HCT116 (cell line): ENCODE data around the gene PODNL1.

Experiments used
- ATF3 ChIP-seq: IDR thresholded peaks from 2 replicates; pipeline ENCODE4 v1.6.1; 2012
- EGR1 ChIP-seq: IDR thresholded peaks from 2 replicates; pipeline ENCODE4 v1.6.1; 2012; ENCODE audit warnings: low read depth
- ELF1 ChIP-seq: IDR thresholded peaks from 2 replicates; pipeline ENCODE4 v1.6.1; 2012; ENCODE audit warnings: low read depth, borderline replicate concordance
- FOSL1 ChIP-seq: IDR thresholded peaks from 2 replicates; pipeline ENCODE4 v1.6.1; 2012; ENCODE audit warnings: low read depth
- POLR2A ChIP-seq: IDR thresholded peaks from 2 replicates; pipeline ENCODE4 v1.7.0; 2011; ENCODE audit warnings: borderline replicate concordance; ENCODE audit not compliant: insufficient read depth, insufficient read length; ENCODE audit errors: extremely low read depth
- POLR2AphosphoS5 ChIP-seq: IDR thresholded peaks from 2 replicates; pipeline ENCODE4 v1.6.1; 2011; ENCODE audit warnings: mild to moderate bottlenecking, low read depth, low read length, moderate library complexity
- RAD21 ChIP-seq: IDR thresholded peaks from 2 replicates; pipeline ENCODE4 v1.6.1; 2012; ENCODE audit warnings: low read depth, mild to moderate bottlenecking
- REST ChIP-seq: IDR thresholded peaks from 2 replicates; pipeline ENCODE4 v1.6.1; 2012; ENCODE audit warnings: low read depth
- YY1 ChIP-seq: IDR thresholded peaks from 2 replicates; pipeline ENCODE4 v1.6.1; 2011; ENCODE audit warnings: low read length, low read depth, moderate library complexity, mild to moderate bottlenecking; ENCODE audit not compliant: insufficient replicate concordance; ENCODE audit errors: extremely low read depth
- ZFX ChIP-seq: fragments of 450-650 bp; IDR thresholded peaks from 2 replicates; pipeline ENCODE4 v1.6.1; 2017
- ZNF274 ChIP-seq: fragments of 200-500 bp; sonication (Bioruptor generic); IDR thresholded peaks from 2 replicates; pipeline ENCODE4 v1.6.1; 2014; ENCODE audit warnings: mild to moderate bottlenecking, low read depth, low read length, inconsistent platforms
- TF ChIP-seq, protein P1 (sequence below), 3 experiments: fragments of 200-600 bp in 1 of 3; sonication (generic) in 1 of 3; IDR thresholded peaks in 2 of 3; conservative IDR thresholded peaks in 1 of 3; 2 replicates each; pipeline ENCODE4 v1.5.1; 2012 to 2017; ENCODE audit warnings: low read depth in 2 of 3, low read length in 2 of 3, antibody characterized with exemption in 1 of 3, borderline replicate concordance in 1 of 3, control low read depth in 1 of 3, mild to moderate bottlenecking in 1 of 3, mixed read lengths in 1 of 3, mixed run types in 1 of 3, moderate library complexity in 1 of 3; ENCODE audit not compliant: insufficient read depth in 1 of 3
- TF ChIP-seq, protein P2 (sequence below): IDR thresholded peaks from 2 replicates; pipeline ENCODE4 v1.6.1; 2011; ENCODE audit warnings: mild to moderate bottlenecking, low read length, moderate library complexity; ENCODE audit not compliant: insufficient replicate concordance; ENCODE audit errors: extremely low read depth

DNA sequence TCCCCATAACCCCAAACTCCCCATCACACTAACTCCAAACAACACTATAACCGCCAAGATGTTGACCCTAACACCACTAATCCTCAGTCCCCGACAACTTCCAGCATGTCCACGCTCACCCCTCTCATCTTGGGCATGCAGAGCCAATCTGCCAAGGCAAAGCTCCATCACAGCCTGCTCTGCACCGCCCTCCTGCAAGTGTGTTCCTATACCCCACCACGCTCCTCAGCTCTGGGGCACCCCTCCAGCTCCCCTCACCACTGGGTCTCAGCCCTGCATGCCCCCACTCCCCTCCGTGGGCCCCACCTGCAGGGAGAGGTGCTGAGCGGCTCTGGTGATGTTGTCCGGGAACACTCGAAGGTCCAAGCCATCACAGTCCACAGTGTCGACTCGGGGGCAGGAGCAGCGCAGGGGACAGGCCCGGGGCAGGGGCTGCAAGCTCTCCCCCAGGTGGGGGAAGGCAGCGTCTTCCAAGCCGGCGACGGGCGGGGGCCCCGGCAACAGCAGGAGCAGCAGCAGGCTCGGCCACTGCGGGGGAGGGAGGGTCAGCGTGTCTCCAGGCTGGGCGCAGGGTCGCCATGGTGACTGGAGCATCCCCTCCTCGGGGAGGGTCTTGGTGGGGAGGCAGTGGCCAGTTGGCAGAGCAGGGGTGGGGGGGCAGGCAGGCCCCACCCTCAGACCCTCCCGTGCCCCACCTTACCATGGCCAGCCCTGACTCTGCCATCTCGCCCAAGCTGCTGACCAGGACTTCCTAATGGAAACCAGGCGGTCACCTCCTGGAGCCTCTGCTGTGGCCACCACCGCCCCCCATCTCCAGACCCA lies 527 bp downstream of the PODNL1 start:
- TF ChIP-seq, protein P1, sequence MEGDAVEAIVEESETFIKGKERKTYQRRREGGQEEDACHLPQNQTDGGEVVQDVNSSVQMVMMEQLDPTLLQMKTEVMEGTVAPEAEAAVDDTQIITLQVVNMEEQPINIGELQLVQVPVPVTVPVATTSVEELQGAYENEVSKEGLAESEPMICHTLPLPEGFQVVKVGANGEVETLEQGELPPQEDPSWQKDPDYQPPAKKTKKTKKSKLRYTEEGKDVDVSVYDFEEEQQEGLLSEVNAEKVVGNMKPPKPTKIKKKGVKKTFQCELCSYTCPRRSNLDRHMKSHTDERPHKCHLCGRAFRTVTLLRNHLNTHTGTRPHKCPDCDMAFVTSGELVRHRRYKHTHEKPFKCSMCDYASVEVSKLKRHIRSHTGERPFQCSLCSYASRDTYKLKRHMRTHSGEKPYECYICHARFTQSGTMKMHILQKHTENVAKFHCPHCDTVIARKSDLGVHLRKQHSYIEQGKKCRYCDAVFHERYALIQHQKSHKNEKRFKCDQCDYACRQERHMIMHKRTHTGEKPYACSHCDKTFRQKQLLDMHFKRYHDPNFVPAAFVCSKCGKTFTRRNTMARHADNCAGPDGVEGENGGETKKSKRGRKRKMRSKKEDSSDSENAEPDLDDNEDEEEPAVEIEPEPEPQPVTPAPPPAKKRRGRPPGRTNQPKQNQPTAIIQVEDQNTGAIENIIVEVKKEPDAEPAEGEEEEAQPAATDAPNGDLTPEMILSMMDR (IDR thresholded peaks at IDR 0.05 in 2 of 3, conservative IDR thresholded peaks at IDR 0.05 in 1 of 3; ENCODE audit: borderline replicate concordance in 1 of 3, insufficient read depth in 1 of 3, low read depth in 2 of 3, low read length in 2 of 3): no peak
- no peak for TF ChIP-seq POLR2AphosphoS5
- no peak for TF ChIP-seq FOSL1
- no peak for TF ChIP-seq ZNF274
- TF ChIP-seq ELF1: no peak
- no peak for TF ChIP-seq ATF3
- TF ChIP-seq EGR1: no peak
- no peak for TF ChIP-seq POLR2A
- TF ChIP-seq YY1: no peak
- TF ChIP-seq RAD21: no peak
- no peak for TF ChIP-seq REST
- TF ChIP-seq ZFX: no peak
- TF ChIP-seq, protein P2, sequence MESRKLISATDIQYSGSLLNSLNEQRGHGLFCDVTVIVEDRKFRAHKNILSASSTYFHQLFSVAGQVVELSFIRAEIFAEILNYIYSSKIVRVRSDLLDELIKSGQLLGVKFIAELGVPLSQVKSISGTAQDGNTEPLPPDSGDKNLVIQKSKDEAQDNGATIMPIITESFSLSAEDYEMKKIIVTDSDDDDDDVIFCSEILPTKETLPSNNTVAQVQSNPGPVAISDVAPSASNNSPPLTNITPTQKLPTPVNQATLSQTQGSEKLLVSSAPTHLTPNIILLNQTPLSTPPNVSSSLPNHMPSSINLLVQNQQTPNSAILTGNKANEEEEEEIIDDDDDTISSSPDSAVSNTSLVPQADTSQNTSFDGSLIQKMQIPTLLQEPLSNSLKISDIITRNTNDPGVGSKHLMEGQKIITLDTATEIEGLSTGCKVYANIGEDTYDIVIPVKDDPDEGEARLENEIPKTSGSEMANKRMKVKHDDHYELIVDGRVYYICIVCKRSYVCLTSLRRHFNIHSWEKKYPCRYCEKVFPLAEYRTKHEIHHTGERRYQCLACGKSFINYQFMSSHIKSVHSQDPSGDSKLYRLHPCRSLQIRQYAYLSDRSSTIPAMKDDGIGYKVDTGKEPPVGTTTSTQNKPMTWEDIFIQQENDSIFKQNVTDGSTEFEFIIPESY: no peak
